NAMALWA (cell line): ENCODE data around the gene IL21R.

Experiments used
- DNase-seq: peaks from one replicate; pipeline ENCODE4 v3.0.0-alpha.2; 2015; ENCODE audit warnings: low spot score

Gene IL21R

DNA sequence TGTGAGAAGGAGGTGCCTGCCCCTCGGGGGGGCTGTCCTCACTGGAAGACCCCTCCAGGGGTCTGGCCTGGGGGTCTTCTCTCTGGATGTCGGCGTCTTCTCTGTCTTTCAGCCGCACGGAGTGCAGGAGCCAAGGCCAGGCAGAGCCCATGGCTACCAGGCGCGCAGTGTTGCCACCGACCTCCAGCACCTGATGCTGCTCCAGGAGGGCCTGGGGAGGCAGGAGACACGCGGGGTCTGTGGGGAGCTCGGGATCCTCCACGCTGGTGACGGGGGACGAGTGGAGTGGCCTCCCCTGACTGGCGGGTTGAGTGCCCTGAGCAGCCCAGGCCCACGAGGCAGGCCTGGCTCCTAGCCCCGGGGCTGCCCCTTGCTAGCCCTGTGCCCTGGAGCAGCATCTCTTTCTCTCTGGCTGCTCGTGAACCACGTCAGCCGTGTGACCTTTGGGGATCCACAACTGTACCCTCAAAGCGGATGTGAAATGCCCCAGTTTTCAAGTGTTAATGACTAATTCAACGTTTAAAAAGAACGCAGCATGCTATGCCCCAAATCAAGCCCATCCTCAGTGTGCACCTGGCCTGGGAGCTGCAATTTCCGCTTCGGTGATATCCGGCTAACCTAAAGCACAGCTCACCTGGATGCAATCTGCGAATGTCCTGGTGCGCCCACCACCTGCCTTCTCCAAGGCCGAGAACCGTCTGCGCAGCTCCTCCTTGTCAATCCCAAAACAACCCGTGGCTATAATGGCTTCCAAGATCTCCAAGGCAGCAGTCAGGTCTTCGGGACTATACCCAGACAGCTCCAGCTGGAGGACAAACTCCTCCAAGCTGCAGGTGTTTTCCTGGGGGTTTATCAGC lies 62.9 kb downstream of the IL21R start:
- DNase-seq, result no peak

DNA sequence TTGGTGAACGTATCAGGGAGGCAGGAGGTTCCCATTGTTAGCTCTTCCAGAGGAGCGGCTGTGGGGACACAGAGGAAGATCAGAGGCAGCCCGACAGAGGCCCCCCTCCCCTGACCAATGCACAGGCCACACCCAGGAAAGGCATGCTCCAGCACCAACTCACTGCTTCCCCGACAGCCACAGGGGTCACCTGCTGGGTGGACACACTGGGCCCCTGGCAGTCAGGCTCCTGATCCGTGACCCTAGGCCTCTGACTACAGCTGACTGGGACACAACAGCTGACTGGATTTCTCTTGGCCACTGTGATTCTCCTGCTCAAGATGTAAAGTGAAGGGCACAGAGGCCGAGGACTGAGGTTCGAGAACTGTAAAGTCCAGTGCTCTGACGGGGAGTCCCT lies 63.5 kb downstream of the IL21R start:
- DNase-seq, result no peak

DNA sequence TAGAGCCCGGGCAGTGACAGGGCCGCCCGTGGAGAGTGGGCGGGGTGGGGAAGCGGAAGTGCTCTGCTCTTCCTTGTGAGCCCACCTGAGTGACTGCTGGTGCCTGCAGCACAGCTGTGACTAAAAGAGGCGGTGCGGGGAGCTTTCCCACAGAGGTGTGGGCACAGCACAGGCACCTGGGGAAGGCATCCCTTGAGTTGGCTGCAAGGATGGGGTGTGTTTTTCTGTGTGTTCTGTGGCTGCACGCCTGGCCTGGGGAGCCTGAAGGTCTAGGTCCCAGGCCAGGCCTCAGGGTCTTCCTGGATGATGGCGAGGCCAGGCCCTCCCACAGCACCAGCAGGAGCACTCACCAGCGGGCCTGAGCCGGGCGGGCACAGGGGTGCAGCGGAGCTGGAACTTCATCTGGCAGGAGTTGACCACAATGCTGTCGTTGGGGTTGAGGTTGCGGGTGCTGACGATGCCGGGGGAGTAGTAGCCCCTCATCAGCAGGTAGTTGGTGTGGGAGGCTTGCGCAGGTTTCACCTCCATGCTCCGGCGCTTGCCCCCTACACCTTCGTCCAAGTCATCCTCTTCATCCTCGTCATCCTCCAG lies 67.1 kb downstream of the IL21R start:
- no peak for DNase-seq

DNA sequence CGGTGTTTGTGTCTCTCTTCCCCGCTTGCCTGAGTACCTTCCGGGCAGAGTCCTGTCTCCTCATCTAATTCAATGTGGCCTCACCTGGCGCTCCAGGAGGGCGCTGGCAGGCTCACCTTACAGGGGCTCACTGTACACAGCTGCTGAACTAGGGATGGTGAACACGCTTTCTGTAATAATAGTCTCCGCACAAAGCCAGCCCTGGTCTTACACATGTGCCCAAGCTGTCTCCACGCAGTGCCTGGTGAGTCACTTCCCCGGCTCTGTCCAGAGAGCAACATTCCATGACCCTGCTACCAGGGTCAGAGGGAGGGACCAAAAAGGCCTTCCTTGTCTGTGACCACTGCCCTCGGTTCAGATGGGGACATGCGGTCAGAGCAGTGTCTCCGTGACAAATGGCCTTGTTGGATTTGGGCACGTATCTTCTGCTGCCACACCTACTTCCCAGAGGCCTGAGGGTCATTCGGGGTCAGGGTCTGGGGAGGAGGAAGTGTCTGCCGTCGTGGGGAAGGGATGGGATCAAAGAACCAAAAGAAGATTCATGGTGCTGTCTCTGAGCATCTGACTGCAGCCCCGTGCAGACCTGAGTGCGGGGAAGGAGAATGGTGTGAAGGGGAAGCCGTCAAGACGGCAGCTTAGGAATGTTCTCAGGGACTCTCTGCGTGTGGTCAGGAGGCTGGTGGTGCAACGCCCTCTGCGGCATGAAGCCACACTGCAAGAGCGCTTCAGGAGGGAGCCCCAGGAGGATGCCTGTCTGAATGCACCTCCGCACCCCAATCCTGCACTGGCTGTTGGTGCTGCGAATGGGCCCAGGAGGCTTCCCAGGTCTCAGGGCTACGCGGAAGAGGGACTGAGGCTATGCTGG lies 68.8 kb downstream of the IL21R start:
- DNase-seq, result no peak

DNA sequence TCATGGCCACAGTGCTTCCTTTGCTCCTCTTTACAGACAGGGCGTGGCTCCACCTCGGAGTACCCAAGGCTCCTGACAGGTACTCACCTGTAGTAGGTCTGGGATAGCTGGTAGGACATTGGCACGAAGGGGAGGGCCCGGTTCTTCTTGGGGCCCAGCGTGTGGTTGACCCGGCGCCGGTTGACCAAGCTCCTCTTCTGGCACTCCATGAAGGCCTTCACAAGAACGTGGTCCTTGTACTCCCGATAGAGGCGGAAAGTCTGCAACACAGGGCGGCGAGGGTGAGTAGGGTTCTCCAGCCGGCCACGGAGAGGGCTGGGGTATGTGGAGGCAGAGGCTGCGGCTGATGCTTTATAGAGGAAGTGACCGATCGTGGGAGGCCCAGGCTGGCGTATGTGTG lies 69.7 kb downstream of the IL21R start:
- DNase-seq, result no peak

DNA sequence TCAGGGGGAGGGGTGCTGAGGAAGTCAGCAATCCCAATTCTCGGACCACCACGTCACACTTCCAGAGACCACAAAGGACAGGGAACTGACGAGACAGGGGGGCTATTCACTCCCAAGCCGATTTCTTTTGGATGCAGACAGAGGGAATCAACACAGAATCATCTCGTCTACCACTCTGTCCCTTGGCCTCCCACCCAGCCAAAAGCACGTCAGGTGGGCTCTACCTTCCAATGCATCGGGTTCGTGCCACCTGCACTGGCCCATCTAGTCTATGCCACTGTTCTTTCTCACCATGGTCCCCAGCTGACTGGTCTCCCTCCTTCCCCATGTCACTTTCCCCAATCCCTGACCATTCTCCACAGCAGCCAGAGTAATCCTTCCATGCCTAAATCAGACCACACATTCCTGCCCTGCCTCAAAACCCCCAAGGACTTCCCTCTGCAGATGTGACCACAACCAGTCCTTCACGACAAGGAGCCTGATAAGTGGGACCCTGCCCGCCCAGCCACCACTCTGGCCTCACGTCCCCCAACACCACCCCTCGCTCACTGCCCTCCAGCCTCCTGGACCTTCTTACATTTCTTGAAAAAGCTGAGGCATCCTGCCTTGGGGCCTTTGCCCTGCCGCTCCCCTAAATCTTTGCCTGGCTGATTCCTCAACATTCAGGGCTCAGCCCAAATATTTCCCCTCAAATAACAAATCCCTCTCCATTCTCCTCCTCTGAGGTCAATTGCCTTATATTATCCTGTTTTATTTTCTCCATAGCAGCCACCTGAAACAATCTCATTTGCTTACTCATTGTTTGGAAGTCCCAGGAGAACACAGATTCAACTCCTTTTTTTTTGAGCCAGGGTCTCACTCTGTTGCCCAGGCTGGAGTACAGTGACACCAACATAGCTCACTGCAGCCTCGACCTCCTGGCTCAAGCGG lies 70.4 kb downstream of the IL21R start:
- DNase-seq, result no peak

DNA sequence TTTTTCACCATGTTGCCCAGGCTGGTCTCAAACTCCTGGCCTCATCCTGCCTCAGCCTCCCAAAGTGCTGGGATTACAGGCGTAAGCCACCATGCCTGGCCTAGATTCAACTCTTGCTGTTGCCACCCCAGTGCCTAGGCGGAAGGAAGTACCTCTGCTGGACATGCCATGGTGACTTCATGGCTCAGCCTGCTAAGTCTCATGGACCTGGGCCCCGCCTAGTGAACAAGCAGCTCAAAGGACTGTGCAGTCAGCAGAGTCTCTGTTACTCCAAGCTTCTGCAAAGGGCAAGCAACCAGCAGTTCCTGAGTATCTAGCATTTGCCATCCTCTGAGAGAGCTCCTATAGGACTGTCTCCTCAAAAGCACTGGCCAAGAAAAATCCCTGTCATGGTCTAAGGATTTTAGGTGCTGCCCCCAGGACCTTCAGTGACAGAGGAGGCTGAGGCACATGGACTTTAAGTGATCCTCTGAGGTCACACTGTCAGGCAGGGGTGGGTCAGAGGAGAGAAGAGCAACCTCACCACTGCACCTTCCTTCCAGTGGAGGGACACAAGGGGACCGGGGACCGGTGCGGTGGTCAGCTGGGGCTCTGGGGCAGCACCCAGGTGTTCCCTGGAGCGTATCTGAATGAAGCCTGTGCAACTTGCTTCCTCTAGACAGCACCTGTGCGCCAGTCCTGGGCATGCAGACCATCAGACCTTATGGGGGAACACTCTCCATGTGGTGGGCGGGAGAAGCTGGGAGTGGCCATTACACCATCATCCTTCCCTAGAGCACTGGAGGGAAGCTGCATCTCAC lies 71.3 kb downstream of the IL21R start:
- no peak for DNase-seq

DNA sequence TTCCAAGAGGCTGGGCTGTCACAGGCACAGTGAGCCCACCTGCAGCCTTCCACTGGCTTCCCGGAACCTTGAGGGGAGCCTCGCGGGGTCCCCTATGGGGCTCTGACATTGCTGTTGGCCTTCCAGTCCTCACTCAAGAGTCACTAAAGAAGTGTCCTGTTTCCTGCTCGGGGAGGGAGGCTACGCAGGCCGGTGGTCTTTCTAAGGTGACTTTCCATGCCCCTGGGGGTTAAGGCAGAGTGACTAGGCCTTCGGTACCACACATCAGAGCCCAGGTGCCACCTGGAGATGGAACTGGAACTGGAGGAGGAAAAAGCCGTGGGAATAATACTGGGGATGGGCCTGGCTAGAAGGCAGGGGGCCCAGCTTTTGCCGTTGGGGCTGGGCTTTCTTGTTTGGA lies 72.1 kb downstream of the IL21R start:
- no peak for DNase-seq

DNA sequence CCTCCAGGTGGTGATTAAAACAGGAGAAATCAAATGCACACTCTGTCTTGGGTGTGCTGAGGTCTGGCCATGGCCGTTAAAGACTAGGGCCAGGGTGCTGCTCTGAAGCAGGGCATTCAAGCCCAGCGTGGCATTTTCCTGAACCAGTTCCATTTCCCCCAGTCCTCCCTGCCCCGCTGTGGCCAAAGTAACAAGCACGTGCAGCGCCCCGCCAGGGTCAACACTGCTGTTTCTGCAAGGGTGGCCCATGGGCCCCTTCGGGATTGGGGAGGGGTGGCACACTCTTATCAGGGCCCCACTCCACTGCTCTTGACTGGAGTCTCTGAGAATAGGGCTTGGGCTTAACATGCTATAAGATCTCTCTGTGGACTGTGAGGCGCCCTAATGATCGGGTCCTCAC lies 72.9 kb downstream of the IL21R start:
- DNase-seq, result no peak

DNA sequence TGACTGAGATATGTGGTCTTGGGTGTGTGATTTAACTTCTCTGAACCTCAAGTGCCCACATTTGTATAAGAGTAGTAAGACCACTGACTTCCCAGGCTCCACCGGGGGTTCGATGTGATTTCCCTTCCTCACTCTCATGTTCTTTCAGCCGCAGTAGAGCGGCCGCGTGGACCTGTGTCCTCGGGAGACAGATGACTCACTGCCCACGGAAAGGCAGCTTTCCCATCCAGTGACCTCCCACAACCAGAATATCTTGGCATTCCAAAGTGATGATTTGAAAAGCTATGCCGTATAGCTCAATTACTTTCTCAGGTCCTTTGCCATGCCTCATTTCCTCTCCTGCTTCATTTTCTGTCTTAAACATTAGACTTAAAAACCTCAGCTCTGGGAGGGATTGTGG lies 73.6 kb downstream of the IL21R start:
- no peak for DNase-seq

DNA sequence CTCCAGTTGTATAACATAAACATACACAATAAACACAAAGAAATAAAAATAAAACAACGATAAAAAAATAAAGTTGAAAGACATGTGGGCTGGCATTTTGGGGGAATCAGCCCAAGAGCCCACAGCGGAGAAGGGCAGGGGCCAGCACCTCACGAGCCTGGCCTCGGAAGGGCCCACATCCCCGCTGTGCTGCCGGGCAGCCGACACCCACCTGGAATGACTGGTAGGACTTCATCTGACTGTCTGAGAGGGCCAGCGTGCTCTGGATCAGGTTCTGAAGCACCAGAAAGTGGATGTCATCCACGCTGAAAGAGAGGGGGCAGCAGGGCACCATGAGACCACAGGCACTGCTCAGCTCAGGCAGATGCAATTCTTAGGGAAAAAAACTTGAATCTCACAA lies 74.3 kb downstream of the IL21R start:
- no peak for DNase-seq

DNA sequence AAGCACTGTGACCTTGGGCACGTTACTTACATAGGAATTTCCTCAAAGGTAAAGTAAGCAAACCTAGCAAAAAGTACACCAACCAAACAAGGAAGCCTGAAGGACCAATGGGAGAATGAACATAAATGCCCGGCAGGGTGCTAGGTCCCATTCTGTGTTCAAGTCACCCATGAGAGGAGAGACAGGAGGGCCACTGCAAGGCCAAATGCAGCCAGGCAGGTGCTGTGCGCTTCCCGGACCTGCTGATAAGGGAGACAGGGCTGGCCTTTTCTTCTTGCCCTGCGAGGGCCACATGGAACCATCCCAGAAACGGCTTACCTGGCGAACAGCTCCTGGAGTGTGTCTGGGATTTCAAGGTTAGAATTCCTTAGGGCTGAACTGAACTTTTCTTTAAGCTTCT lies 78.8 kb downstream of the IL21R start:
- no peak for DNase-seq

DNA sequence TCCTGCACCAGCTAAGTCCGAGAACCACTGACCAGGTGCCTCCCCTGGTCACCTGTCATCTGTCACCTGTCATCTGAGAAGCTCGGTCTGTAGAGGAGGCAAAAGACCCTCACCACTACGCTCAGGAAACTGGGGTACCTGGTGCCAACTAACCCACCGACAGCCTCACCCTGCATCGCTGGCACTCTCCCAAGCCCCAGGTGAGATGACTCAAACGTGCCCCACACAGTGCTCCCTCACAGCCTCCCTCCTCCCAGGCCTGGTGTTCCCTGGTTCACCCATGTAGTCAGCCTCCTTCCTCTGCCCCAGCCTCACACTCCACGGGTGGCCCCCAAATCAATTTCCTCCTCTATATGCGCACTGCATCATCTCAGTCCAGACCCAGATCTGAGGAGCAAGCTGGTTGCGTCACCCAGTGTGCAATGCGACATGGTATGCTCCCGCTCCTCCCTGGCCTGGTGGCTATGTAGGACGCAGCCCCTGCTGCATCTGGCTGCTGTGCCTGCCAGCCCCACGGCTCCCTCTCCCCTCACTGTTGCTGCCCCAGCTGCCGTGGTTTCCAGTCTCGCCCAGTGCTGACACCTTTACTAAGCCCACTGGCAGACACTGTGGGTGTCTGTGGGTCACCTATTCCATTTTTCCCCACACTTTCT lies 79.4 kb downstream of the IL21R start:
- DNase-seq, result no peak

DNA sequence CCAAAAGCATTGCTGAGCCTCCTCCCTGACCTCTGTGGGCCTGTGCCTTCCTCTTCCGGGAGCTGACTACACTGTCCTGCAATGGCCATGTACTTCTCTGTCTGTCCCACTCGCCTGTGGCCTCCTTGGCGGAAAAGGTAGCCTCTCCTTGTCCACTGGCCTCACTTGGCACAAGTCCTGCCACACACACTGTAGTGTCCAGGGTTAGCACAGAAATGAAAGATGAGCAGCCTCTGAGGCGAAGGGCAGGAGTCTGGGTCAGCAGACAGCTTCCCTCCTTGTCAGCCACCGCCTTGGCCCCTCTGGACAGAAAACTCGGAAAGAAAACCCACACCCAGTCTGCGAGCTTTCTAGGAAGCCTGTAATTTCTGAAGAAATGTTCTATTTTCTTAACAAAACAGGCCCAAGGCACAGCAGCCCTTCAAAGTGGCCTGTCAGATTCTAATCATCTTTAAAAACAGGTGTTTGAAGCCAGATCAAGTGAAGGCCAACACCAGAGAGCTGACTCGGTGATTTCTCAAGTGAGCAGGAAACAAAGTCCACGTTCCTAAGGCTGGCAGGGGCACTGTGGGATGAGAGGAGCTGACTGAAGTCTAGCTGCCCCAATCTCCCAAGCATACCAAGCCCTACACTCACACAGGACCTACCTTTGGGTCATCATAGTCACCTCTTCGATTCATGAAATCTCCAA lies 80.6 kb downstream of the IL21R start:
- no peak for DNase-seq

DNA sequence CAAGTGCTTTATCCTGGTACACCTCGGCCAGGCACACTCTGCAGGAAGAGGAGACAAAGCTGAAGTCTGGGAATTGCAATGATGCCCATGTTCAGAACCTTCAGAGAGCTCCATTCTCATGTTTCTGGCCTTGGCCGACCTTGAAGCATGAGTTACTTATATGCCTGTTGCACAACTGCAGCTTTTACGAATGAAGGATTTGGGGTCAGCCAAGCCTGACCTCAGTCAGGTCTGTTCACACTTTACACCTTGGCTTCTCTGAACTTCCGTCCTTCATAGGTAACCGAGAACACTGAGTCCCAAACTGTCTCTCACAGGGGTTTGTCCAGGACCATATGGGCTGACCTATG lies 81.1 kb downstream of the IL21R start:
- no peak for DNase-seq

DNA sequence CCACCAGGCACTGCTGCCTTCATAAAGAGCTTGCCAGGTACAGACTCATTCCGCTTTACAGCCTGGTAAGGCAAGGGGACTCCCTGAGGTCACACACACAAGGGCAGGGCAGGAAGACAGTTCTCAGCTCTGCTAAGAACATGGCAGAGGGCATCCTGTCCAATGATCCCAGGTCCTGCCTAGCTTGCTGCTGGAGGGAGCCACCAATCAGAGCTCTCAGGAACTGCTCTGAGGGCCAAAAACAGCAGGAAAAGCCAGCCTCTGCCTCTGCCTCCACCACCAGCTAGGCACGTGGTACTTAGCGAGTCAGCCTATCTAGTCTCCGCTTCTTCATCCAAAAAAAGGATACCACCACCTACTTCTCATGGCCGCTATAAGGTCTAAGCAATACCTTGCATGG lies 81.7 kb downstream of the IL21R start:
- no peak for DNase-seq

DNA sequence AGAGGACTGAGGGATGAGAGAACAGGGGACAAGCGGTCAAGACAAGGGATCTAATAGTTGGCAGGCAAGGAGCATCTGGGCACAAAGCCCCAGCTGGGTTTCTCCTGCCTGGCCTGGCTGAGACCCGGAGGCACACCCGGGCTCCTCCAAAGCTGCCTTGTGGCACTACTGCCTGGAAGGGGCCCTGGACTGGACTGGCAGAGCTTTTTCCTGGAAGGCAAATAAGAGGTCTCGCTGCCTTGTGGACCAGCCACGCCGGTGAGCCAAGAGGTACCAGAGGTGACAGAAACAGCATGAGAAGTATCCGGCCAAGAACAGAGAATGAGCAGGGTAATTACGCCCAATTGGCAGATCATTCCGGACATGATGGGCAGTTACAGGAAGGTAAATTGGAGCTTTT lies 83.2 kb downstream of the IL21R start:
- DNase-seq, result no peak

DNA sequence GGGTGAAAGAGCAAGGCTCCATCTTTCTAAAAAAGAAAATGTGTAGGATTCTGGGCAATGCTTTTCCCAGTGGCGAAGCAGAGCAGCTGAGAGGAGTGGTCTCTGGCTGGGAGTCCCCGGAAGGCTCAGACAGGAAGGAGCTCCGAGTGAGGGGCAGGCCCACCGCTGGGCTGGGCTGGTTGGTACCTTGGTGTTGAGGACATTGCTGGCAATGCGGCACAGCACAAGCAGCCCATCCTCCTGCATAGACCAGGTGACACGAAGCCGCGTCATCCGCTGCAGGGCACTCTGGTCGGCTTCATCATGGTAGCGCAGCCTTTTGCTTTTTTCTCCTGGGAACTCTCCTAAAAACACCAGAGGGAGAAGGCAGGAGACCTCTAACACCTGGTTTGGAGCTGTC lies 83.8 kb downstream of the IL21R start:
- DNase-seq, result no peak

DNA sequence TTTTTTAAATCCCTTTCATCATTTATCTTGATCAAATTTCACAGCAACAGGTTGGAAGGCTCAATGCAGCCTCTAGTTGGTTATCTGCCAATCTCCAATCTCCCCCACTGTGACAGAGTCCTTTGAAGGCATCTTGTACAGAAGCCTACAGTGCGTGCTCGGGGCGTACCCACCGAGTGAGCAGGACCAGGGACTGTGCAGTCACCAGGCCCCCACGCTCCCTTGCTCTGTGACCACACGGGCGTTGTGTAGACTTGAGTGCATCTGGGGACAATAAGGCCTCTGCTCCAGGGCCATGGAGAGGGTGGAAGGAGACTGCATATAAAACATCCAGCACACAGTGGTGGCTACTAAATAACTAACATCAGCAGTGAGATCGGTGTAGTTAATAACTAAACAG lies 84.4 kb downstream of the IL21R start:
- no peak for DNase-seq

DNA sequence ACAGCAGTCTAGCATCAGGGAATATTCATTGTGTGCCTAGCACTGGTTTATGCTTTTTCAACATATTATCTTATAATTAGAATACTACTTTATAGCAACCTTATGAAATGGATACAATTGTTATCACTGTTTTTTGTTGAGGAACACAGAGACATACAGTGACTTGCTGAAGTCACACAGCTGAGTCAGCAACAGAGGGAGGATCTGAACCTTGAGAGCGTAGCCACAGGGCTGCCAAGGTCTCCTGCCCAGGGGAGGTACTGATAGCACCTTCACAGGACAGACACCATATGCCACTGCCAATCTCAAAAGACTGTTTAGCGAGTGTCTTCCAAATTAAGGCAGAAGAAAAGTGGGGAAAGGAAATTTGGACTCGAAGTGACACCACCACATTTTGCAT lies 84.8 kb downstream of the IL21R start:
- no peak for DNase-seq
